GM23338 (cell line): ENCODE measurements around the gene RCOR1. TPM values are rescaled to one million over a fixed set of nuclear protein-coding genes. Genes with fewer than 3 reads are reported as not detected.

Experiments used
- ATAC-seq: fragments of 200-7000 bp; cut with Tn5 transposase; 3 replicates; pipeline ENCODE4 v1.9.1; 2020
- DNase-seq: peaks from one replicate; pipeline ENCODE4 v3.0.0-alpha.2; 2015; ENCODE audit warnings: low spot score
- H2AFZ ChIP-seq: fragments of 200-600 bp; sonication (generic); 2 replicates; pipeline ENCODE4 v1.8.0; 2016; ENCODE audit warnings: antibody characterized with exemption, mild to moderate bottlenecking, moderate library complexity
- H3F3A ChIP-seq: fragments of 200-600 bp; sonication (generic); replicated peaks from 2 replicates; pipeline ENCODE4 v1.8.0; 2017; ENCODE audit warnings: antibody characterized with exemption, mixed run types, low read depth
- H3K27ac ChIP-seq: fragments of 200-600 bp; sonication (generic); 2 replicates; pipeline ENCODE4 v1.6.1; 2016; ENCODE audit warnings: low read depth
- H3K27me3 ChIP-seq: fragments of 200-600 bp; sonication (generic); 2 replicates; pipeline ENCODE4 v1.8.0; 2016; ENCODE audit warnings: mild to moderate bottlenecking, mixed run types, moderate library complexity; ENCODE audit not compliant: insufficient read depth
- H3K36me3 ChIP-seq: fragments of 200-600 bp; sonication (generic); 2 replicates; pipeline ENCODE4 v1.8.0; 2016; ENCODE audit warnings: mild to moderate bottlenecking; ENCODE audit not compliant: insufficient read depth
- H3K4me1 ChIP-seq: fragments of 200-600 bp; sonication (generic); 2 replicates; pipeline ENCODE4 v1.8.0; 2016; ENCODE audit warnings: mild to moderate bottlenecking, moderate library complexity; ENCODE audit not compliant: insufficient read depth
- H3K4me2 ChIP-seq: fragments of 200-600 bp; sonication (generic); 2 replicates; pipeline ENCODE4 v1.7.1; 2017; ENCODE audit warnings: mixed run types
- H3K4me3 ChIP-seq: fragments of 200-600 bp; sonication (generic); 2 replicates; pipeline ENCODE4 v1.6.1; 2016; ENCODE audit warnings: mixed run types
- H3K79me2 ChIP-seq: fragments of 200-600 bp; sonication (generic); replicated peaks from 2 replicates; pipeline ENCODE4 v1.8.0; 2017; ENCODE audit warnings: mild to moderate bottlenecking; ENCODE audit not compliant: insufficient read depth
- H3K9me2 ChIP-seq: fragments of 200-600 bp; sonication (generic); 2 replicates; pipeline ENCODE4 v1.8.0; 2017; ENCODE audit not compliant: insufficient read depth
- H4K20me1 ChIP-seq: fragments of 200-600 bp; sonication (generic); replicated peaks from 2 replicates; pipeline ENCODE4 v1.8.0; 2017; ENCODE audit warnings: mild to moderate bottlenecking; ENCODE audit not compliant: insufficient read depth
- H3K27ac Mint-ChIP-seq: 2 replicates; pipeline ENCODE4 v1.8.0; 2020; ENCODE audit warnings: inconsistent platforms, mild to moderate bottlenecking, moderate library complexity, mixed read lengths
- H3K27me3 Mint-ChIP-seq: 3 replicates; pipeline ENCODE4 v1.8.0; 2022; ENCODE audit warnings: low read depth, mild to moderate bottlenecking, moderate library complexity, mixed read lengths, inconsistent platforms; ENCODE audit not compliant: insufficient read depth, poor library complexity
- H3K36me3 Mint-ChIP-seq: 3 replicates; pipeline ENCODE4 v1.8.0; 2021; ENCODE audit warnings: low read depth, mild to moderate bottlenecking, inconsistent platforms, moderate library complexity, mixed read lengths
- H3K4me1 Mint-ChIP-seq: 3 replicates; pipeline ENCODE4 v1.8.0; 2020; ENCODE audit warnings: mild to moderate bottlenecking, inconsistent platforms, mixed read lengths
- H3K4me3 Mint-ChIP-seq: 3 replicates; pipeline ENCODE4 v1.8.0; 2021; ENCODE audit warnings: moderate library complexity, mild to moderate bottlenecking, inconsistent platforms, mixed read lengths
- H3K9me3 Mint-ChIP-seq: 3 replicates; pipeline ENCODE4 v1.8.0; 2020; ENCODE audit warnings: moderate library complexity, mild to moderate bottlenecking, inconsistent platforms, mixed read lengths
- CREB1 ChIP-seq: fragments of 250-450 bp; sonication (Bioruptor Pico); IDR thresholded peaks from 2 replicates; pipeline ENCODE4 v1.5.0; 2020; ENCODE audit warnings: low read depth, mild to moderate bottlenecking, moderate library complexity
- CTCF ChIP-seq, 2 experiments: fragments of 200-600 bp in 1 of 2; sonication (generic) in 1 of 2; conservative IDR thresholded peaks; 2 replicates each; pipeline versions ENCODE4 v1.5.1 to v1.6.1; 2016 to 2017; ENCODE audit warnings: antibody characterized with exemption in 2 of 2, low read depth in 2 of 2, mild to moderate bottlenecking in 2 of 2, moderate library complexity in 1 of 2
- EZH2 ChIP-seq: fragments of 200-600 bp; sonication (generic); IDR thresholded peaks from one replicate; pipeline ENCODE4 v1.8.0; 2017; ENCODE audit warnings: antibody characterized with exemption, mild to moderate bottlenecking, low read depth; ENCODE audit not compliant: unreplicated experiment
- EZH2phosphoT487 ChIP-seq: fragments of 200-600 bp; sonication (generic); IDR thresholded peaks from one replicate; pipeline ENCODE4 v1.8.1; 2018; ENCODE audit warnings: antibody characterized with exemption; ENCODE audit not compliant: unreplicated experiment
- JUNB ChIP-seq: IDR thresholded peaks from one replicate; pipeline ENCODE4 v1.6.1; 2016; ENCODE audit warnings: antibody characterized with exemption; ENCODE audit not compliant: unreplicated experiment
- NANOG ChIP-seq: IDR thresholded peaks from 2 replicates; pipeline ENCODE4 v1.6.1; 2016; ENCODE audit warnings: antibody characterized with exemption, borderline replicate concordance
- POLR2AphosphoS5 ChIP-seq: IDR thresholded peaks from 2 replicates; pipeline ENCODE4 v1.6.1; 2016; ENCODE audit warnings: antibody characterized with exemption, low read depth
- STAT1 ChIP-seq: IDR thresholded peaks from one replicate; pipeline ENCODE4 v1.6.1; 2016; ENCODE audit warnings: antibody characterized with exemption; ENCODE audit not compliant: unreplicated experiment
- ZNF114 ChIP-seq: fragments of 250-450 bp; sonication (Bioruptor Pico); IDR thresholded peaks from 2 replicates; pipeline ENCODE4 v1.5.0; 2020; ENCODE audit warnings: mild to moderate bottlenecking, moderate library complexity
- ZNF331 ChIP-seq: fragments of 250-450 bp; sonication (Bioruptor Pico); IDR thresholded peaks from 2 replicates; pipeline ENCODE4 v1.5.0; 2020; ENCODE audit warnings: low read depth, mild to moderate bottlenecking, moderate library complexity
- polyA plus RNA-seq: library from polyadenylated mRNA; unstranded; fragments of >200 nt; fragmentation: Nextera tagmentation; extraction: Ambion mirVana; gene quantifications from 2 replicates; pipeline ENCODE4 v1.2.1, GENCODE V29; 2016
- total RNA-seq: library from RNA; depleted of rRNA; stranded (reverse); fragments of >200 nt; shearing (Covaris generic); gene quantifications from 2 replicates; pipeline ENCODE4 v1.2.3, GENCODE V29; 2014
- TF ChIP-seq, protein P1 (sequence below): IDR thresholded peaks from one replicate; pipeline ENCODE4 v1.6.1; 2018; ENCODE audit warnings: antibody characterized with exemption; ENCODE audit not compliant: unreplicated experiment
- TF ChIP-seq, protein P2 (sequence below): fragments of 250-450 bp; sonication (Bioruptor Pico); IDR thresholded peaks from 2 replicates; pipeline ENCODE4 v1.5.0; 2020; ENCODE audit warnings: mild to moderate bottlenecking, moderate library complexity
- TF ChIP-seq, protein P3 (sequence below): IDR thresholded peaks from 2 replicates; pipeline ENCODE4 v1.6.1; 2016; ENCODE audit warnings: antibody characterized with exemption

Gene RCOR1
- total and polyA plus RNA-seq, 2 experiments from 2014 or later, result 7.6 to 26.1 TPM

DNA sequence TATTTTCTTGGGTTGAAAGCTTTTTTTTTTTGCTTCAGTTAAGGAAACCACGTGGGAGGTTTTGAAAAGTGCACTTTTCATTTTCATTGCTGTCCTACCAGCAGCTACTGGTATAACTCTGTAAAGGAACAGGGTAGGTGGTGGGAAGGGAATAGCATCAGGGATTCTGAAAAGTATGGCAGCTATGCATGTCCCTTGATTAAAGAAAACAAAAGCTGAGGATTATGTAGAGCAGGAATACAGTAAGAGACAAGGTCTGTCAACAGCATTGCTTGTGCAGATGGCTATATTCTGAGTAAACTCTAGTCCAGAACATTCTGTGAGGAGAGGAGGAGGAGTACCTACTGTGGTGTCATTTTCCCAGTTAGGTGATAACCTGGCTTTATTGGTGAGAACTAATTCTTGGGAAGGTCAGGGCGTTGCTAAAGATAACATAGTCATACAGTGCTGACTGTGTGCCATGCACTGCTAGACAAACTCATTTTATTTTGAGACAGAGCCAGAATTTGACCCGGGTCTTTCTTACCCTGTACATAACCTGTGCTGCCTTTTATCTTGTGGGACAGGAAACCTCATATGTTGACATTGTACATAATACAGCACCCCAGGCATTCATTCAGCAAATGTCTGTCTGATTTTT lies 104.5 kb downstream of the RCOR1 start:
- DNase-seq (no peak), ATAC-seq (no peak)
- Histone ChIP-seq H3F3A (peaks cover 5% of the 10 kb centered on the region), H3K27me3 (no peaks in the 10 kb centered on the region), H3K79me2 (peaks cover 55% of the 10 kb centered on the region), H2AFZ (no peak overlapping the region), H4K20me1 (peaks cover 15% of the 10 kb centered on the region), H3K4me1 (peaks cover 11% of the 10 kb centered on the region), H3K36me3 (0 out of 2 replicates have a peak, but pooled peaks cover 4% of the 10 kb centered on the region), H3K4me2 (no peak overlapping the region), H3K4me3 (no peak overlapping the region), H3K9me2 (no peaks in the 10 kb centered on the region), H3K27ac (no peak overlapping the region)
- TF ChIP-seq EZH2phosphoT487 (no peak), CTCF (conservative IDR thresholded peaks at IDR 0.05; ENCODE audit: low read depth in 2 of 2) (no peak), STAT1 (no peak), ZNF331 (CRISPR knock-in tag) (no peak), CREB1 (no peak), ZNF114 (CRISPR knock-in tag) (no peak), NANOG (no peak), POLR2AphosphoS5 (no peak), JUNB (no peak), EZH2 (no peak)
- TF ChIP-seq, protein P1, sequence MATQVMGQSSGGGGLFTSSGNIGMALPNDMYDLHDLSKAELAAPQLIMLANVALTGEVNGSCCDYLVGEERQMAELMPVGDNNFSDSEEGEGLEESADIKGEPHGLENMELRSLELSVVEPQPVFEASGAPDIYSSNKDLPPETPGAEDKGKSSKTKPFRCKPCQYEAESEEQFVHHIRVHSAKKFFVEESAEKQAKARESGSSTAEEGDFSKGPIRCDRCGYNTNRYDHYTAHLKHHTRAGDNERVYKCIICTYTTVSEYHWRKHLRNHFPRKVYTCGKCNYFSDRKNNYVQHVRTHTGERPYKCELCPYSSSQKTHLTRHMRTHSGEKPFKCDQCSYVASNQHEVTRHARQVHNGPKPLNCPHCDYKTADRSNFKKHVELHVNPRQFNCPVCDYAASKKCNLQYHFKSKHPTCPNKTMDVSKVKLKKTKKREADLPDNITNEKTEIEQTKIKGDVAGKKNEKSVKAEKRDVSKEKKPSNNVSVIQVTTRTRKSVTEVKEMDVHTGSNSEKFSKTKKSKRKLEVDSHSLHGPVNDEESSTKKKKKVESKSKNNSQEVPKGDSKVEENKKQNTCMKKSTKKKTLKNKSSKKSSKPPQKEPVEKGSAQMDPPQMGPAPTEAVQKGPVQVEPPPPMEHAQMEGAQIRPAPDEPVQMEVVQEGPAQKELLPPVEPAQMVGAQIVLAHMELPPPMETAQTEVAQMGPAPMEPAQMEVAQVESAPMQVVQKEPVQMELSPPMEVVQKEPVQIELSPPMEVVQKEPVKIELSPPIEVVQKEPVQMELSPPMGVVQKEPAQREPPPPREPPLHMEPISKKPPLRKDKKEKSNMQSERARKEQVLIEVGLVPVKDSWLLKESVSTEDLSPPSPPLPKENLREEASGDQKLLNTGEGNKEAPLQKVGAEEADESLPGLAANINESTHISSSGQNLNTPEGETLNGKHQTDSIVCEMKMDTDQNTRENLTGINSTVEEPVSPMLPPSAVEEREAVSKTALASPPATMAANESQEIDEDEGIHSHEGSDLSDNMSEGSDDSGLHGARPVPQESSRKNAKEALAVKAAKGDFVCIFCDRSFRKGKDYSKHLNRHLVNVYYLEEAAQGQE, result no peak
- TF ChIP-seq, protein P2, sequence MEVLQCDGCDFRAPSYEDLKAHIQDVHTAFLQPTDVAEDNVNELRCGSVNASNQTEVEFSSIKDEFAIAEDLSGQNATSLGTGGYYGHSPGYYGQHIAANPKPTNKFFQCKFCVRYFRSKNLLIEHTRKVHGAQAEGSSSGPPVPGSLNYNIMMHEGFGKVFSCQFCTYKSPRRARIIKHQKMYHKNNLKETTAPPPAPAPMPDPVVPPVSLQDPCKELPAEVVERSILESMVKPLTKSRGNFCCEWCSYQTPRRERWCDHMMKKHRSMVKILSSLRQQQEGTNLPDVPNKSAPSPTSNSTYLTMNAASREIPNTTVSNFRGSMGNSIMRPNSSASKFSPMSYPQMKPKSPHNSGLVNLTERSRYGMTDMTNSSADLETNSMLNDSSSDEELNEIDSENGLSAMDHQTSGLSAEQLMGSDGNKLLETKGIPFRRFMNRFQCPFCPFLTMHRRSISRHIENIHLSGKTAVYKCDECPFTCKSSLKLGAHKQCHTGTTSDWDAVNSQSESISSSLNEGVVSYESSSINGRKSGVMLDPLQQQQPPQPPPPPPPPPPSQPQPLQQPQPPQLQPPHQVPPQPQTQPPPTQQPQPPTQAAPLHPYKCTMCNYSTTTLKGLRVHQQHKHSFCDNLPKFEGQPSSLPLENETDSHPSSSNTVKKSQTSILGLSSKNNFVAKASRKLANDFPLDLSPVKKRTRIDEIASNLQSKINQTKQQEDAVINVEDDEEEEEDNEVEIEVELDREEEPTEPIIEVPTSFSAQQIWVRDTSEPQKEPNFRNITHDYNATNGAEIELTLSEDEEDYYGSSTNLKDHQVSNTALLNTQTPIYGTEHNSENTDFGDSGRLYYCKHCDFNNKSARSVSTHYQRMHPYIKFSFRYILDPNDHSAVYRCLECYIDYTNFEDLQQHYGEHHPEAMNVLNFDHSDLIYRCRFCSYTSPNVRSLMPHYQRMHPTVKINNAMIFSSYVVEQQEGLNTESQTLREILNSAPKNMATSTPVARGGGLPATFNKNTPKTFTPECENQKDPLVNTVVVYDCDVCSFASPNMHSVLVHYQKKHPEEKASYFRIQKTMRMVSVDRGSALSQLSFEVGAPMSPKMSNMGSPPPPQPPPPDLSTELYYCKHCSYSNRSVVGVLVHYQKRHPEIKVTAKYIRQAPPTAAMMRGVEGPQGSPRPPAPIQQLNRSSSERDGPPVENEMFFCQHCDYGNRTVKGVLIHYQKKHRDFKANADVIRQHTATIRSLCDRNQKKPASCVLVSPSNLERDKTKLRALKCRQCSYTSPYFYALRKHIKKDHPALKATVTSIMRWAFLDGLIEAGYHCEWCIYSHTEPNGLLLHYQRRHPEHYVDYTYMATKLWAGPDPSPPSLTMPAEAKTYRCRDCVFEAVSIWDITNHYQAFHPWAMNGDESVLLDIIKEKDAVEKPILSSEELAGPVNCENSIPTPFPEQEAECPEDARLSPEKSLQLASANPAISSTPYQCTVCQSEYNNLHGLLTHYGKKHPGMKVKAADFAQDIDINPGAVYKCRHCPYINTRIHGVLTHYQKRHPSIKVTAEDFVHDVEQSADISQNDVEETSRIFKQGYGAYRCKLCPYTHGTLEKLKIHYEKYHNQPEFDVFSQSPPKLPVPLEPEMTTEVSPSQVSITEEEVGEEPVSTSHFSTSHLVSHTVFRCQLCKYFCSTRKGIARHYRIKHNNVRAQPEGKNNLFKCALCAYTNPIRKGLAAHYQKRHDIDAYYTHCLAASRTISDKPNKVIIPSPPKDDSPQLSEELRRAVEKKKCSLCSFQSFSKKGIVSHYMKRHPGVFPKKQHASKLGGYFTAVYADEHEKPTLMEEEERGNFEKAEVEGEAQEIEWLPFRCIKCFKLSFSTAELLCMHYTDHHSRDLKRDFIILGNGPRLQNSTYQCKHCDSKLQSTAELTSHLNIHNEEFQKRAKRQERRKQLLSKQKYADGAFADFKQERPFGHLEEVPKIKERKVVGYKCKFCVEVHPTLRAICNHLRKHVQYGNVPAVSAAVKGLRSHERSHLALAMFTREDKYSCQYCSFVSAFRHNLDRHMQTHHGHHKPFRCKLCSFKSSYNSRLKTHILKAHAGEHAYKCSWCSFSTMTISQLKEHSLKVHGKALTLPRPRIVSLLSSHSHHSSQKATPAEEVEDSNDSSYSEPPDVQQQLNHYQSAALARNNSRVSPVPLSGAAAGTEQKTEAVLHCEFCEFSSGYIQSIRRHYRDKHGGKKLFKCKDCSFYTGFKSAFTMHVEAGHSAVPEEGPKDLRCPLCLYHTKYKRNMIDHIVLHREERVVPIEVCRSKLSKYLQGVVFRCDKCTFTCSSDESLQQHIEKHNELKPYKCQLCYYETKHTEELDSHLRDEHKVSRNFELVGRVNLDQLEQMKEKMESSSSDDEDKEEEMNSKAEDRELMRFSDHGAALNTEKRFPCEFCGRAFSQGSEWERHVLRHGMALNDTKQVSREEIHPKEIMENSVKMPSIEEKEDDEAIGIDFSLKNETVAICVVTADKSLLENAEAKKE (CRISPR knock-in tag), result no peak
- TF ChIP-seq, protein P3, sequence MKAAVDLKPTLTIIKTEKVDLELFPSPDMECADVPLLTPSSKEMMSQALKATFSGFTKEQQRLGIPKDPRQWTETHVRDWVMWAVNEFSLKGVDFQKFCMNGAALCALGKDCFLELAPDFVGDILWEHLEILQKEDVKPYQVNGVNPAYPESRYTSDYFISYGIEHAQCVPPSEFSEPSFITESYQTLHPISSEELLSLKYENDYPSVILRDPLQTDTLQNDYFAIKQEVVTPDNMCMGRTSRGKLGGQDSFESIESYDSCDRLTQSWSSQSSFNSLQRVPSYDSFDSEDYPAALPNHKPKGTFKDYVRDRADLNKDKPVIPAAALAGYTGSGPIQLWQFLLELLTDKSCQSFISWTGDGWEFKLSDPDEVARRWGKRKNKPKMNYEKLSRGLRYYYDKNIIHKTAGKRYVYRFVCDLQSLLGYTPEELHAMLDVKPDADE, result no peak
- Mint-ChIP-seq H3K4me1 (peaks cover 23% of the 10 kb centered on the region), H3K36me3 (peaks cover 8% of the 10 kb centered on the region), H3K27ac (no peak overlapping the region), H3K9me3 (no peaks in the 10 kb centered on the region), H3K27me3 (peaks cover 2% of the 10 kb centered on the region), H3K4me3 (no peak overlapping the region)
